ENCODE data around the gene CSF3R. TPM values are rescaled to one million over a fixed set of nuclear protein-coding genes. Genes with fewer than 3 reads are reported as not detected.
"Not testable (repeated sequence)": the region's sequence is repeated elsewhere in the genome, so short reads cannot be mapped to it uniquely, and the experiment has no call there.

Gene CSF3R
- total and polyA plus RNA-seq, 2 donors (not counting 3 experiments of a cell fraction or from before 2014, with no cell fraction given): not detected

- no peak for DNase-seq (ENCODE audit: low read depth, low spot score)
- H3K4me2 ChIP-seq (ENCODE audit: insufficient read depth, low read length): no peak overlapping the region
- H3K27ac ChIP-seq (ENCODE audit: insufficient read depth, low read depth, low read length): no peak overlapping the region
- ChIA-PET POLR2A (no interaction called here), CTCF (interaction anchor here (2.8 kb wide), 1 partner anchor 13 kb away, joined by 14 read pairs; no protein-coding TSS in a partner anchor)
- H3K9me1 ChIP-seq (replicated peaks; ENCODE audit: control insufficient read depth, extremely low read depth, insufficient read depth, low read length): no peaks in the 10 kb centered on the region
- no peaks in the 10 kb centered on the region for H3K79me2 ChIP-seq (ENCODE audit: control insufficient read depth, insufficient read depth, low read length)
- peaks cover 5% of the 10 kb centered on the region in 2 experiments for H3K27me3 ChIP-seq (ENCODE audit: control insufficient read depth in 2 of 2, insufficient read depth in 2 of 2, low read length in 2 of 2)
- FAIRE-seq: no peak
- H4K20me1 ChIP-seq (replicated peaks; ENCODE audit: control insufficient read depth, extremely low read depth, insufficient read depth, low read length): no peaks in the 10 kb centered on the region
- no peaks in the 10 kb centered on the region for H3K9me3 ChIP-seq (replicated peaks; ENCODE audit: control insufficient read depth, insufficient read depth, low read length)
- no peak overlapping the region for H3K9ac ChIP-seq (replicated peaks; ENCODE audit: extremely low read depth, insufficient read depth, low read length)
- dilution Hi-C loops (cut with MboI; ENCODE audit: extremely low pct_ligation_motif_present, low sequenced_read_pairs) (no loop called here), intact Hi-C loops (cut with micrococcal nuclease) (no loop called here)
- H3K36me3 ChIP-seq (ENCODE audit: control insufficient read depth in 2 of 2, extremely low read depth in 1 of 2, insufficient read depth in 2 of 2, low read length in 2 of 2): no peaks in the 10 kb centered on the region
- H3K4me1 ChIP-seq (ENCODE audit: control insufficient read depth, extremely low read depth, insufficient read depth, low read length): no peaks in the 10 kb centered on the region
- no TSS peak for BruUV-seq (replicated peaks)
- H3K4me3 ChIP-seq (replicated peaks in 1 of 3; ENCODE audit: insufficient read depth in 1 of 3, low read depth in 1 of 3, low read length in 3 of 3): no peak overlapping the region
- TF ChIP-seq POLR2AphosphoS5 (IDR thresholded peaks at IDR 0.05; ENCODE audit: insufficient read depth, low read depth, low read length) (no peak), POLR2A (IDR thresholded peaks at IDR 0.05; ENCODE audit: low read depth, low read length) (no peak)
- no peak overlapping the region for H2AFZ ChIP-seq (ENCODE audit: low read depth, low read length)
Observed at GRCh38 chr1:36503159-36503558, 20.4 kb upstream of the CSF3R start.

- Histone ChIP-seq H3K27ac (ENCODE audit: insufficient read depth, low read depth, low read length) (no peak overlapping the region), H3K9ac (replicated peaks; ENCODE audit: extremely low read depth, insufficient read depth, low read length) (no peak overlapping the region), H3K9me3 (replicated peaks; ENCODE audit: control insufficient read depth, insufficient read depth, low read length) (no peaks in the 10 kb centered on the region), H3K4me3 (replicated peaks in 1 of 3; ENCODE audit: insufficient read depth in 1 of 3, low read depth in 1 of 3, low read length in 3 of 3) (no peak overlapping the region), H2AFZ (ENCODE audit: low read depth, low read length) (no peak overlapping the region), H3K27me3 (ENCODE audit: control insufficient read depth in 2 of 2, insufficient read depth in 2 of 2, low read length in 2 of 2) (peaks cover 5 to 6% of the 10 kb centered on the region in 2 experiments), H3K79me2 (ENCODE audit: control insufficient read depth, insufficient read depth, low read length) (no peaks in the 10 kb centered on the region), H3K4me2 (ENCODE audit: insufficient read depth, low read length) (no peak overlapping the region), H3K4me1 (ENCODE audit: control insufficient read depth, extremely low read depth, insufficient read depth, low read length) (no peaks in the 10 kb centered on the region), H4K20me1 (replicated peaks; ENCODE audit: control insufficient read depth, extremely low read depth, insufficient read depth, low read length) (no peaks in the 10 kb centered on the region), H3K9me1 (replicated peaks; ENCODE audit: control insufficient read depth, extremely low read depth, insufficient read depth, low read length) (no peaks in the 10 kb centered on the region), H3K36me3 (ENCODE audit: control insufficient read depth in 2 of 2, extremely low read depth in 1 of 2, insufficient read depth in 2 of 2, low read length in 2 of 2) (no peaks in the 10 kb centered on the region)
- TF ChIP-seq POLR2AphosphoS5 (IDR thresholded peaks at IDR 0.05; ENCODE audit: insufficient read depth, low read depth, low read length): no peak
- TF ChIP-seq CTCF (IDR thresholded peaks at IDR 0.05; ENCODE audit: extremely low read depth in 1 of 2, insufficient read depth in 1 of 2, low read depth in 1 of 2, low read length in 2 of 2): no peak
- no peak for TF ChIP-seq MAX (IDR thresholded peaks at IDR 0.05; ENCODE audit: insufficient read depth, insufficient read length)
- TF ChIP-seq EZH2 (IDR thresholded peaks at IDR 0.05; ENCODE audit: borderline replicate concordance, low read depth, low read length, severe bottlenecking): no peak
- TF ChIP-seq GATA2 (IDR thresholded peaks at IDR 0.05; ENCODE audit: insufficient read depth, insufficient read length, low read depth, low read length): no peak
- TF ChIP-seq MYC (IDR thresholded peaks at IDR 0.05; ENCODE audit: low read depth, low read length): no peak
- POLR2A ChIA-PET: no interaction called here
- DNase-seq (ENCODE audit: low read depth, low spot score) (no peak), FAIRE-seq (no peak)
- BruUV-seq (replicated peaks): no TSS peak
- CTCF ChIA-PET: interaction anchor here (2.8 kb wide), 1 partner anchor 14 kb away, joined by 14 read pairs; no protein-coding TSS in a partner anchor
- intact Hi-C loops (cut with micrococcal nuclease) (no loop called here), dilution Hi-C loops (cut with MboI; ENCODE audit: extremely low pct_ligation_motif_present, low sequenced_read_pairs) (no loop called here)
Observed at GRCh38 chr1:36502616-36503015, 19.9 kb upstream of the CSF3R start.

- CTCF ChIA-PET: interaction anchor here (2.8 to 4.4 kb wide), 2 partner anchors 14 to 15 kb away, joined by 14 to 23 read pairs; no protein-coding TSS in a partner anchor
- POLR2A ChIA-PET, FAIRE-seq: not testable (repeated sequence)
Observed at GRCh38 chr1:36501911-36502310, 19.2 kb upstream of the CSF3R start.

More at GRCh38 chr1:36501911-36502310, 19.2 kb upstream of the CSF3R start:
- H3K4me3 ChIP-seq (replicated peaks in 1 of 3; ENCODE audit: insufficient read depth in 1 of 3, low read depth in 1 of 3, low read length in 3 of 3); H3K27me3 ChIP-seq (ENCODE audit: control insufficient read depth in 2 of 2, insufficient read depth in 2 of 2, low read length in 2 of 2); H3K36me3 ChIP-seq (ENCODE audit: control insufficient read depth in 2 of 2, extremely low read depth in 1 of 2, insufficient read depth in 2 of 2, low read length in 2 of 2); H2AFZ ChIP-seq (ENCODE audit: low read depth, low read length); H3K27ac ChIP-seq (ENCODE audit: insufficient read depth, low read depth, low read length); H3K4me2 ChIP-seq (ENCODE audit: insufficient read depth, low read length); H3K79me2 ChIP-seq (ENCODE audit: control insufficient read depth, insufficient read depth, low read length); BruUV-seq (replicated peaks); H3K9me1 ChIP-seq (replicated peaks; ENCODE audit: control insufficient read depth, extremely low read depth, insufficient read depth, low read length); H3K9me3 ChIP-seq (replicated peaks; ENCODE audit: control insufficient read depth, insufficient read depth, low read length); H3K9ac ChIP-seq (replicated peaks; ENCODE audit: extremely low read depth, insufficient read depth, low read length); H4K20me1 ChIP-seq (replicated peaks; ENCODE audit: control insufficient read depth, extremely low read depth, insufficient read depth, low read length); DNase-seq (ENCODE audit: low read depth, low spot score); dilution Hi-C loops (cut with MboI; ENCODE audit: extremely low pct_ligation_motif_present, low sequenced_read_pairs); intact Hi-C loops (cut with micrococcal nuclease); H3K4me1 ChIP-seq (ENCODE audit: control insufficient read depth, extremely low read depth, insufficient read depth, low read length): not testable (repeated sequence)

All from endothelial cell of umbilical vein (primary cell).